ENCODE measurements around the gene PLK3. TPM values are rescaled to one million over a fixed set of nuclear protein-coding genes. Genes with fewer than 3 reads are reported as not detected.
"Not testable (repeated sequence)": the region's sequence is repeated elsewhere in the genome, so short reads cannot be mapped to it uniquely, and the experiment has no call there.

The PLK3 gene
- total RNA-seq, 1 experiment from 2014 or later, result 27.7 TPM

DNA sequence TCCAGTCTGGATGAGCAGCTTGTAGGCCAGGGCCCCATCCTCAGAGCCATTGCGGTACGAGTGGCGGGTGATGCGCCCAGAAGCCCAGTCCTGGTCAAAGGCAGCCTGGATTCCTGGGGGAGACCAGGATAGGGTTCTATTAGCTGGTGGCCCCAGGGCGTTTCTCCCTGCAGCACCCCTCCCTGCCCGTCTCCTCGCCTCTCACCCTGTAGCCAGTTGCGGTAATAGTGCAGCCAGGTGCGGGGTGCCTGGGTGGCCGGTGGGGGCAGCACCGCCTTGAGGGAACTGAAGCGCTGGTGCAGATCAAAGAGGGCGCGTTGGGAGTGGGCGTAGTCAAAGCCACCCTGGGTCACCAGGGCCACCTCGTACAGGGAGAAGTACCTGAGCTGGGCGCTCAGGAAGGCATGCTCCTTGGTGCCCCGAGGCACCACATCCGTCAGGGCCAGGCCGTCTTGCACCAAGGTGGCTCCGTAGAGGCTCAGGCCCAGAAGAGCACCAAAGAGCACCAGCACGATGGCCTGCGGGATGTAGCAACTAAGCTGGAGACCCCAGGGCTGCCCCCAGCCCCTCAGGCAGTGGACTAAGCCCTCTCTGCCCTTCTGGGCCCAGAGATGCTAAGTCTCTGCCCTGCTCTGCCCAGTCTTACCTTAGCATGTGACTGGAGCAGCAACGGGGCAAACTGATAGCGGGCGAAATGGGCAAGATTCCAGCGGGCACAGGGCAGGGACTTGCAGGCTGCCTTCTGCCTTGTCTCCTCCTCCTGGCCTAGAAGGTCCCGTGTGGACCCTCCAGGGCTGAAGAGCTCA lies 27.2 kb downstream of the PLK3 start:
- no peak for DNase-seq (ENCODE audit: low read depth)

DNA sequence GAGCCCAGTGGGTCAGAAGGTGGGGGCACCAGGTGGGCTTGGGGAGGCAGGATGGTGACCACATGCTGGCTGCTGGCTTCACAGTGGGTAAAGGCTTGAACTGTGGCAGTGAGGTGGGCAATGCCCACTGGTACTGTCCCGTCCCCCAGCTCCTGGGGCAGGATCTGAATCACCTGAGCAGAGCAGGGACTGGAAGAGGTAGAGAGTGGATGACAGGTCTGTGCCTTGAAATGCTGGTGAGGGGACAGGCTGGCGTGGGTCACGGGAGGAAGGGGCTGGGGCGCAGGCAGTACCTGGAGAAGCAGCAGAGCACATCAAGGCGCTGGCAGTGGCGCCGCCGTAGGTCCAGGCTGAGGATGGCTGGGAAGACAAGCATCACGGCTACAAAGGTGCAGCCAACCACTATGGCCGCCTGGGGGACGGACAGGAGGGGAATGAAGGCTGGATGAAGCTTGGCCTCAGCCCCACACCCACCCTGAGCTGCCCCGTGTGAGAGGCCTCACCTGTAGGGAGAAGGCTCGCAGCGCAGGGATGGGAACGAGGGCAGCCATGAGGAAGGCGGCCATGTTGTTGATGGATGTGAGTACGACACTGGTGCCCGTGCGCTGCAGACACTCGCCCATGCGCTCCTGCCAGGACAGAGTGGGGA lies 27.9 kb downstream of the PLK3 start:
- DNase-seq (ENCODE audit: low read depth), result no peak

DNA sequence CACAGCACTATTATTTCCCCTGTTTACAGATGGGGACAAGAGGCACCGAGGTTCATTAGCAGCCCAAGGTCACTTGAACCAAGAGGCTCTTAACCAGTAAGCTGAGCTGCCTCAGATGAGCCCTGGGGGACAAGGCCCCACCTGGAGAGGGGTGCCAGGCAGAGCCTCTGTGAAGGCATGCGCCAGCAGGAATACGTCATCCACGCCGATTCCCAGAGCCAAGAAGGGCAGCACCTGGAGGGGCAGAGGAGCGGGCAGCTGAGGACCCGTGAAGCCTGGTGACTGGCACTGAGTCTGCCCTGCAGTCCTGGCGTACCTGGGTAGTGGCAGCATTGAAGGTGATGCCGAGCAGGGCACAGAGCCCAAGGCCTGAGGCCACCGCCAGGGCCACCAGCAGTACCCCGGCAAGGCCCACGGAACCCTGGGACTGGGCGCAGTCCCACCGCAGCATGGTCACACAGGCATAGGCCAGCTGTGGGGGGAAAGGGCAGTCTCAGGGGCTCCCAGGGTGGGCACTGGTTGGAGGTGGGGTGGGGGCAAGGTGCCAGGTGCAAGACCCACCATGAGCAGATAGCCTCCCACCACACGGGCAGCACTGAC lies 28.8 kb downstream of the PLK3 start:
- DNase-seq (ENCODE audit: low read depth), result no peak

DNA sequence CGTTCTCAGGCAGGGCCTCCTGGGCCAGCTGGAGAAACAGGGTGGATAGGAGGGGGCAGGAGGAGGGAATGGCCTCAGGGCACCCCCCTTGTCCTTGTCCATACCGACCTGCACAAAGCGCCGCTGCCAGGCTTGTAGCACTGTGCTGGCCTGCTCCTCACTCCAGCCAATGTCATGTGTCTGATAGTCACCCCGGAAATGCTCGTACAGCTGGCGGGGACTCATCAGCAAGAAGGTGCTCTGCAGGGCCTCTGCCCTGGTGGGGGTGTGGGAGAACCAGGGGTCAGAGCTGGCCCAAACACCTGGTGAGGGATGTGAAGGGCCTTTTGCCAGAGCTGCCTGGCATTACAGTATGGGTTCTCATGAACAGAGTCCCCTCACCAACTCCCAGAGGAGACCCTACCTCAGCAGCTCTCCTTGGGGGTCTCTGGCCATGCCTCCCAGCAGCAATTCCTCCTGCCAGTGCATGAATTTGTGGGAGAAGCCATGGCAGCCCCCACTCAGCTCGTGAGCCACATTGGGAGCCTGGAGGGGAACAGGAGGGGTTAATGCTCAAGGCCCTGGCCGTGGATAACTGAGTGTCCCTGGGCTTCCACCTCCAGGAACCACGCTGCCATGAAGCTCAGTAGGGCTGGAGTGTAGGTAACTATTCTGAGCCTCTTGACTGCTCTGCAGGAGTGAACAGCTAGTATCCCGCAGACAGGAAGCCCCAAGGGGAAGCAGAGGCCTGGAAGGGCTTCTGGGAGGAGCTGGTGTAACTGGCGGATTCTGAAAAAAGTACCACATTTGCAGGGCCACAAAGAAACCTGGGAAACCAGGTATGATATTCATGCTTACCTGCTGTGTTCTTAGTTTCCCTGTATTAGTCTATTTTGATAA lies 29.6 kb downstream of the PLK3 start:
- DNase-seq (ENCODE audit: low read depth), result no peak

DNA sequence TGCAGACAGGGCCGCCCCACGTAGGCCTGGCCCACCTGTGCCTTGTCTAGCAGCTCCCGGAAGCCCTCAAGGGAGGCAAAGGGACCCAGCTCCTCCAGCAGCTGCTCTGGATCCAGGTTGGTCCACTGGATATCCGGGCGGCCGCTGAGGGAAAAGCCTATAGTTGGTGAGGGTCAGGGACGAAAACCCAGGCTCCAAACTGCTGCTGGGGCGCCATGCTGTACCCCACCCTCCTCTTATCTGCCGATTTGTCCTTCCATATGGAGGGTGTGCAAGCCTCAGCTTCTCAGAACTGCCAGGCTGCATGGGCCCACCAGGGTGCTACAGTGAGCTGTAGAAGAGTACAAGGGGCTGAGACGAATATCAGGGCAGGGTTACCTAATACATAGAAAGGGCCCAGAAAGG lies 30.7 kb downstream of the PLK3 start:
- no peak for DNase-seq (ENCODE audit: low read depth)

DNA sequence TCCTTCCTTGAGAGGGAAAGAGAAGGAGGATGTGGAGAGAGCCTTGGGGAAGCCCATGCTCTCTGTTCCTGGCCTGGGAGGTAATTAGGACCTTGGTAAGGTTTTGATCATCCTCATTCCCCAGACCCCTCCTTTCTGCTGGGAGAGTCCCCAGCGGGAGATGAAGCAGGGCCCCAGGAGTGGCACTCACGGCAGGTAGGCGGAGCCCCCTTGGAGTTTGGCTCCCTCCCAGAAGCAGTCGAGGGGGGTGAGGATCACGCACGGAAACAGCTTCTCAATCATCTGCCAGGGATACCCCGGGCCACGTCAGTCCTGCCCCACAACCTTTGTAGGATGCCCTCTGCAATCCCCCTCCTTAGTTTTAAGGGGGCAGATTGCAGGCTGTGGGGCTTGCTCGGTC lies 31.3 kb downstream of the PLK3 start:
- no peak for DNase-seq (ENCODE audit: low read depth)

DNA sequence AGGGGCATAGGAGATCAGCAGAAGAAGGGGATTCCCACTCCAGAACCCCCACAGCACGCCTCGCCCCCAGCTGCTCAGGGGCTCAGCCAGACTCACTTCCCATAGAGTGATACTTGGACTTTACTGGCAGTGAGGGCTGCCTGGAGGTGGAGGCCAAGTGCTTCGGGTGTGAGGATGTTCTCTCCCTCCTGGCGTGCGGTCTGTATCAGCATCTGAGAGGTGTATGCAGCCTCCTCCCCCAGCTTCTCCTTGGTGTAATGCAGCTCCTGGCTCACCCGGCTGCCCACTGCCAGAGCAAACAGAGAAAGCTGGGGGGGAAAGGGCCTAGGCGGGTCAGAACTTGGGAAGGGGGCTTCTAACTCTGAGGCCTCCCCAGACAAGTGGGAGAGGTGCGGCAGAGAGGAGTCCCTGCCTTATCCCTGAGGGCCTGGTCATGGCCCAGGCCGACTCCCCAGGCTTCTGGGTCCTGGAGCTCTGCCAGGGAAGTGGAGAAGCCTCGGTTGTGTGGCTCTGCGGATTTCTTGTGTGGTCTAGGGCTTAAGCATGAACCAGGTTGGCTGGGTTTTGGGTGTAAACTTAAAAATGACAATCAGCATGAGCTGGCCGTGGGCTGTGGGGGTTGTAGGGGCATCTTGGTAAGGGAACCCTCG lies 32.0 kb downstream of the PLK3 start:
- DNase-seq (ENCODE audit: low read depth), result no peak

DNA sequence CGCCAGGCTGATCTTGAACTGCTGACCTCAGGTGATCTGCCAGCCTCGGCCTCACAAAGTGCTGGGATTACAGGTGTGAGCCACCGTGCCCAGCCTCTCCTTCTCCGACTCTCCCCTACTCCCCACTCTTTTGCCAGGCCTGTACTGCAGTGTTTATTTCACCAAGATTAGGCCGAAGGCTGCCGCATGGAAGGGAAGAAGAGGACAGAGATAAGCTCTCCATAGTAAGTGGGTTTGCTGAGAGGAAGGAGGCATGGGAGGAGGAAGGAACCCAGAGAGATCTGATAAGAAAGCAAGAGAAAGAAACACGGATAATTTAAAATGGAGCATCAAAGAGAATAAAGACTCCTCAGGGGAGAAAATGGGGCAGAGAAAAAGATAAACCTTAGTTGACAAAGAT lies 34.2 kb downstream of the PLK3 start:
- no peak for DNase-seq (ENCODE audit: low read depth)

DNA sequence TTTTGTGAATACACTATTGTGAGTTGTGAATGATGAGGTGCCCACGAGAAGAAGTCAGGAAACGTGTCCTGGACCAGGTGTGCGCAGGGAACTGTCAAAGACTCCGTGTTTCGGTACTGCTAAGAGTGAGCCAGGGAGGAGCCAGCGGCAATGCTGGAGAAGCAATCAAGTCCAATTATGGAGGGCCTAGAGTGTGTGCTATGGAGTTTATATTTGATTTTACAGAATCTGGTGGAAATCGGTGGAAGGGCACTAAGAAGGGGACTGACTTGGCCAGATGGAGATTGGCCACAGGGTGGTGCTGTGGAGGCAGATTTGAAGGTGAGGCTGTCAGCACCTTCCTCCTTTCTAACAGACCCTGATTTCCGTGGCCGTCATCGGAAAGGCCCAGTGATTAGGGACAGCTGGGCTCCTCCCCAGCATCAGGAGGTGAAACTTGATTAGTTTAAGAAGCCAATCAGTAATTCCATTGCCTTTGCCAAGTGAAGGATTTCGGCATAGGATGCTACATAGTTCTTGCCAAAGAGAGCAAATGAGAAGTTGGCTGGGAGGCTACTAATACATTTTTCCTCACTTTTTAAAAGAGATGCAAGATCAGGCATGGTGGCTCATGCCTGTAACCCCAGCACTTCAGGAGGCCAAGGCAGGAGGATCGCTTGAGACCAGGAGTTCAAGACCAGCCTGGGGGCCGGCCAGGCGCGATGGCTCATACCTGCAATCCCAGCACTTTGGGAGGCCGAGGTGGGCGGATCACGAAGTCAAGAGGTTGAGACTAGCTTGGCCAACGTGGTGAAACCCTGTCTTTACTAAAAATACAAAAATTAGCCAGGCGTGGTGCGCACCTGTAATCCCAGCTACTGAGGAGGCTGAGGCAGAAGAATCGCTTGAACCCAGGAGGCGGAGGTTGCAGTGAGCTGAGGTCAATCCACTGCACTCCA lies 35.8 kb downstream of the PLK3 start:
- DNase-seq (ENCODE audit: low read depth), result peak; percentile 65

DNA sequence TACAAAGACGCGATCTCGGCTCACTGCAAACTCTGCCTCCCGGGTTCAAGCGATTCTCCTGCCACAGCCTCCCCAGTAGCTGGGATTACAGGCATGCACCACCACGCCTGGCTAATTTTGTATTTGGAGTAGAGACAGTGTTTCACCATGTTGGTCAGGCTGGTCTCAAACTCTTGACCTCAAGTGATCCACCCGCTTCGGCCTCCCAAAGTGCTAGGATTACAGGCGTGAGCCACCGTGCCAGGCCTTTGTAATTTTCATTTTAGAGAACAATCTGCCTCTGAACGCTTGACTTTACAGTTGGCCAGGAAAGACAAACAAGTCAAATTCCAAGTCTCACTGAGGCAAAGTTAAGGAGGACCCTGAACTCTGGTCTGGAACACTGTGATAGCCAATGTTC lies 38.1 kb downstream of the PLK3 start:
- DNase-seq (ENCODE audit: low read depth), result not testable (repeated sequence)

DNA sequence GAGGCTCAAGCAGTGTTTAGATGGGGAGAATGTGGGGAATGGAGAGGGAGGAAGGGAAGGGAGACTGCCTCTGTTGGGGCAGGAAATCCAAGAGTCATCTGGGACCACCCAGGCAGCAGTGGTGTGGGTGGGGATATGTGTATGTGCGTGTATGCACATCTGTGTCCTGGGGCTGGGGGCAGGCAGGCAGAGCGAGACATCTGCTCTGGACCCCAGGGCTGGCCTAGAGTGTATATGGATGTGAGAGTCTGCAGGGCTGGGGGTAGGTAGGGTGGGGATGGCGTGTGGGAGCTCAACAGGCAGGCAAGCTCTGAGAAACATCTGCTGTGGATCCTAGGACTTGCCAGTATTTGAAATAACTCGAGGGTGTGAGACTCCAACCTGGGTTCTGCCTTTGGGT lies 39.4 kb downstream of the PLK3 start:
- no peak for DNase-seq (ENCODE audit: low read depth)

DNA sequence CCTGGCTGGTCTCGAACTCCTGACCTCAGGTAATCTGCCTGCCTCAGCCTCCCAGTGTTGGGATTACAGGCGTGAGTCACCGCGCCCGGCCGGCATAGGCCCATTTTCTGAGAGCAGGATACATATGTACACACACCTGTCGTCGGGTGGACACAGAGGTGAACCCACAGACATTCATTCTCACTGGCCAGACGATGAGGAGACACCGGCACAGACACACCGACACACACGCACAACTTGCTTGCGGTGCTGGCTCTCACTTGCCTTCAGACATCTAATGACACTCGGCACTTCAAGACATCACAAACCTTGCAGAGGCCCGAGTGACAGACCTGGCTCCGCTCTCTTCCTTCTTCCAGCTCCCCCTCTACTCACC lies 42.3 kb downstream of the PLK3 start:
- no peak for DNase-seq (ENCODE audit: low read depth)

DNA sequence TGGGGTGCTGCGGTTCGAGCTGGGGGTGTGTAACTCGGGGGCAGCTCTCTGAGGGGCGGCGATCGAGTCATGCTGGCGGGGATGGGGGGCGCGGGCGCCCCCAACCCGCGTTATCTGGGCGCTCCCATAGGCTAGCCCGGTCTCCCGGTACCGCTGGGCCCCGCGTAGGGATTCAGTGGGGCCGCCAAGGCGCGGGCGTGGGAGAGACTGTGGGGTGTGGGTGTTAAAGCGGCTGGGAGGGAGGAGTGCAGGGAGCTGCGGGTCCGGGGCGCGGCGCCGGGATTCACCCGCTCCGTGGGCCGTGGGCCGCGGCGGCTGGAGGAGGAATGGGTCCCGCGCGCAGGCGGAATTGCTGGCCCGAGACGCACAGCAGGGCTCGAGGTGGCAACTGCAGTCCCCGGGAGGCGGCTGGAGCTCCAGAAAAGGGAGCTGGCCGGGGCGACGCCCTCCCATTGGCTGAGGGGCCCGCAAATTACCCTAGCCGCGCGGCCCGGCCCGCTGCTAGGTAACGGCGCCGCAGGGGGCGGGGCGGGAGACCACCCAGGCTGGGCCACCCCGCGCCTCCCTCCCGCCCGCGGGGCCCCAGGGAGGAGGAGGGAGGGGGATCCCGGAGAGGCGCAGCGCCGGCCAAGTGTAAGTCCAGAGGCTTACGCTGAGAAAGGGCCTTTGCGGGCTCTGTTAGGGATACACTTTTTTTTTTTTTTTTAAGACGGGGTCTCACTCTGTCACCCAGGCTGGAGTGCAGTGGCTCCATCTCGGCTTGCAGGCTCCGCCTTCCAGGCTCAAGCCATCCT lies 42.9 kb downstream of the PLK3 start, which contains the start of gene PTCH2:
Gene PTCH2, minus strand, starts transcription at position 392 of the 794 bp plus-strand sequence. Its CDS starts 321 bp downstream, at position 71.
- peak; percentile 34 for DNase-seq (ENCODE audit: low read depth)

DNA sequence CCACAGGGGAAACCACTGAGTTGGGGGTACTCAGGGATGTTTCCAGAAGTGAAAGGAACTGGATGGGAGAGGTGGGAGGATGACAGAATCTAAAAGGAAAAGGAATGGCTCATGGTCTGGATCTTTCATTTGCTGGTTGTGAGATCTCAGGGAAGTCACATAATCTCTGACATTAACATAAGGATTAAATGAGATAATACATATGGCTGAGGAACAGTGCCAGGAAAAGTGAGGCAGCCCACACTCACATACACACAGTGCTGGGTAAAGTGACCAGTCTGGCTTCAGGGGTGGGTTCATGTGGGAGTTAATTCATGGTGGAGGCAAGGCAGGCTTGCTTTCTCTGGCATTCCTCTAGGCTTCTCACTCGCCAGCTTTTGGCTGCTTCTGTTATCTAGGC lies 46.8 kb downstream of the PLK3 start:
- no peak for DNase-seq (ENCODE audit: low read depth)

DNA sequence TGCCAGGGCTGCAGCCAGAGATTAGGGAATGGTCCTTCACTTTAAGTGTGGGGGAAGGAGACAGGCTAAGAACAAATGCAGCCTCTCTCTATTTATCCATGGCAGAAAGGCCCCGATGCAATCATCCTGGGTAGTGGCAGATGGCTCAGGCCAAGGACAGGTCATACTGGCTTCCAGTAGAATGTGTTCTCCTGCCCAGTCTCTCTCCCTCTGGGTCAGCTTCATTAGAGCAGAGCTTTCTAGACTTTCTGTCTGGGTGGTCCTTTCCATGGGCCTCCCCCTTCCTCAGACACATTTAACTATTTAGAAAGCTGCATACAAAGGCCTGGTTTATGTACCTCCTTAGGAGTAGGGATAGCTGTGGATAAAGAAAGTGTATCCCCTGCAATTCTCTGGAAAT lies 47.7 kb downstream of the PLK3 start:
- DNase-seq (ENCODE audit: low read depth), result no peak

DNA sequence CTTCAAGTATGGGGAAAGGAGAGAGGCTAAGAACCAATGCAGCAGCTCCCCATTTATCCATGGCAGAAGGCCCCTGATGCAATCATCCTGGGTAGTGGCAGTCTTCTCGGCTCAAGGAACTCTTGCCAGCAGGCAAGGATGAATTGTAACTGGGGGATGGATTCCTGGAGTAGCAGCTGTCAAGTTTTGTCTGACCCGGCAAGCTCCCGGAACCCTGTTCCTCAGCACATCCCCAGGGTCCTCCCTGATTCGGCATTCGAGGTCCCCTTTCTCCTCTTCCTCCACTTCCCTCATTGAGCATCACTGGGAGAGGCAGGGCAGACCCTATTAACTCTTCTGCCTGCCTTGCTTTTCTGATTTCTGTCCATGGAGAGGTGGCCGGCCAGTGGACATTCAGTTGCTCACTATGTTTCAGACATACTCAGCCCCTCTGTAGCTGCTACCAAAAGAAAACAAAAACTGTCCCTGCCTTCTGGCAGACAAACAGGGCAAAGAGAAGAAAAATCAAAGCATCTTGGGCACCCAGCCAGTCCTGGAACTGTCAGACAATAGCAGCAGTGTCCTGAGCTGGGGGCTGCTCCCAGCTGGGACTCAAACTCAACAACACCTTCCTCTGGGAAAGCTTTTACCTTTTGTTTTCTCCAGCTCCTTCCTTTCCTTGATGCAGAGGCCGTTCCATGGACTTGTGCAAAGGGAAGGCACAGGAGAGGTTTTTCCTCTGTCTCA lies 48.4 kb downstream of the PLK3 start:
- DNase-seq (ENCODE audit: low read depth), result no peak

DNA sequence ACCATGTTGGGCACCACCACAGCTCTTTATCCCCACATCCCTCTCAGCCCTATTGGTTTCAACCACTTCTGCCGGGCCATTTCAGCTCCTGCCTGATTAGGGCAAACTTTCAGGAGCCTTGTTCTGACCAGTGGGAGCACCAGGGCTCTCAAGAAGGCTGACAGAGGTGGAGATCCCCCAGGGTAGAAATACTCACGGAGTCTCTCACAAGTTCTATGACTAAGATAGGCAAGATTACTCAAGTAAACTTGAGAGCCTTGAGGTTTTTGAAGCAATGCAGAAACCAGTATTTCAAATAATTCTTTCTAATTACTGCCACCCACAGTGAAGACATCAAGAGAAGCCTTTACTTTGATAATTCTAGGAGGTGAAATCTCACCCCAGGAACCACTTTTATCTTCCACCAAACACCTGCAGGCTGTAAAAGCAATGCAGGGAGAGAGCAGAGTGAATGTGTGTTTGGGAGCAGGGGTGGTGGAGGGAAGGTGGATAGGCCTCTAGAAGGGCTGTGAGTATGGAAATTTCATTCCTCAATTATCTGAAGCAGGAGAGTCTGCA lies 49.5 kb downstream of the PLK3 start:
- DNase-seq (ENCODE audit: low read depth), result no peak

DNA sequence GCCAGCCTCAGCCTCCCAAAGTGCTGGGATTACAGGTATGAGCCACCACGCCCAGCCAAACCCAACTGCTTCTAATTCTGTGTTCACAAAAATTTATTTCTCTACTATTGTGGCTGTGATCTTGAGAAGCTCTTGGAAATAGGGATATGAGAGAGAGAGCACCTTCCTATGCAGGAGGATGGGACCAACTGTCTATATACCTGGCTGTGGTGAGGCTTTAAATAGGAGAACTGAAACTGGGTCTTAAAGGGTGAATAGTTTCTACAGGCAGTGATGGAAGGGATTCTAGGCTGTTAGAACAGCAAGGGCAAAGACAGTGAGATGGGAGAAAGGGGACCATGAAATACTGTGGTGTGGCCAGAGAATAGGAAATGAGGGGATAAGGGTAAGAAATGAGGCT lies 51.1 kb downstream of the PLK3 start:
- DNase-seq (ENCODE audit: low read depth), result no peak
